SK-N-SH (cell line): Measurements from ENCODE around the gene CRELD2. TPM values are rescaled to one million over a fixed set of nuclear protein-coding genes. Genes with fewer than 3 reads are reported as not detected.

Experiments
- CTCF ChIA-PET: fragments of 300-600, 350-600 bp; formaldehyde crosslinking; extraction: SDS; loops from one replicate; lab custom pipeline; 2021; lab: Yijun Ruan, JAX
- POLR2A ChIA-PET: fragments of 350-600 bp; sonication (Branson Sonifier 250); formaldehyde crosslinking; extraction: SDS; loops from one replicate; lab custom pipeline; 2020; ENCODE audit warnings: antibody characterized with exemption, inconsistent platforms; lab: Yijun Ruan, JAX
- DNase-seq: peaks from one replicate; pipeline ENCODE4 v3.0.0; 2012
- H2AFZ ChIP-seq: fragments of 200-600 bp; sonication (generic); 2 replicates; pipeline ENCODE4 v1.8.1; 2016; ENCODE audit warnings: antibody characterized with exemption, mild to moderate bottlenecking, low read depth
- H3F3A ChIP-seq: fragments of 200-600 bp; sonication (generic); replicated peaks from 2 replicates; pipeline ENCODE3; 2016; ENCODE audit warnings: antibody characterized with exemption, mild to moderate bottlenecking; ENCODE audit not compliant: insufficient read depth
- H3K27ac ChIP-seq, 2 experiments: fragments of 200-500 bp in 1 of 2; fragments of 200-600 bp in 1 of 2; sonication (Bioruptor generic) in 1 of 2; sonication (generic), shearing (Covaris generic) in 1 of 2; 2 replicates each; pipeline versions ENCODE4 v1.5.1 to v1.6.1; 2014 to 2016; ENCODE audit warnings: low read depth in 2 of 2, inconsistent platforms in 1 of 2, low read length in 1 of 2, mild to moderate bottlenecking in 1 of 2, mixed read lengths in 1 of 2
- H3K27me3 ChIP-seq: fragments of 200-600 bp; sonication (generic), shearing (Covaris generic); 2 replicates; pipeline ENCODE4 v1.6.1; 2016; ENCODE audit warnings: mixed run types; ENCODE audit not compliant: insufficient read depth
- H3K36me3 ChIP-seq, 2 experiments: fragments of 200-500 bp in 1 of 2; fragments of 200-600 bp in 1 of 2; sonication (Bioruptor generic) in 1 of 2; sonication (generic) in 1 of 2; replicated peaks in 1 of 2; 2 replicates each; pipeline versions ENCODE3 to v1.5.1; 2014 to 2016; ENCODE audit warnings: low read length in 1 of 2, mild to moderate bottlenecking in 1 of 2; ENCODE audit not compliant: insufficient read depth in 2 of 2, control insufficient read depth in 1 of 2
- H3K4me1 ChIP-seq, 2 experiments: fragments of 200-500 bp in 1 of 2; fragments of 200-600 bp in 1 of 2; sonication (Bioruptor generic) in 1 of 2; sonication (generic), shearing (Covaris generic) in 1 of 2; 2 replicates each; pipeline versions ENCODE4 v1.5.1 to v1.6.1; 2014 to 2016; ENCODE audit warnings: low read depth in 1 of 2, low read length in 1 of 2, mixed run types in 1 of 2; ENCODE audit not compliant: insufficient read depth in 2 of 2, control insufficient read depth in 1 of 2
- H3K4me2 ChIP-seq: fragments of 200-600 bp; sonication (generic), shearing (Covaris generic); 2 replicates; pipeline ENCODE4 v1.6.1; 2017; ENCODE audit warnings: mixed run types
- H3K4me3 ChIP-seq, 2 experiments: fragments of 200-500 bp in 1 of 2; fragments of 200-600 bp in 1 of 2; sonication (Bioruptor generic) in 1 of 2; sonication (generic), shearing (Covaris generic) in 1 of 2; 2 replicates each; pipeline versions ENCODE4 v1.5.1 to v1.8.1; 2014 to 2016; ENCODE audit warnings: low read depth in 2 of 2, inconsistent platforms in 1 of 2, low read length in 1 of 2, mild to moderate bottlenecking in 1 of 2, mixed read lengths in 1 of 2, moderate library complexity in 1 of 2
- H3K79me2 ChIP-seq: fragments of 200-600 bp; sonication (generic); 2 replicates; pipeline ENCODE4 v1.8.1; 2017; ENCODE audit warnings: mild to moderate bottlenecking; ENCODE audit not compliant: insufficient read depth
- H3K9ac ChIP-seq: fragments of 200-600 bp; sonication (generic); 2 replicates; pipeline ENCODE4 v1.6.1; 2017; ENCODE audit warnings: mixed run types
- H3K9me2 ChIP-seq: fragments of 200-600 bp; sonication (generic); 2 replicates; pipeline ENCODE4 v1.6.1; 2017; ENCODE audit warnings: mixed run types
- H3K9me3 ChIP-seq: fragments of 200-600 bp; sonication (generic); 2 replicates; pipeline ENCODE4 v1.6.1; 2017; ENCODE audit warnings: mixed run types, mild to moderate bottlenecking, moderate library complexity
- H4K20me1 ChIP-seq: fragments of 200-600 bp; sonication (generic); 2 replicates; pipeline ENCODE4 v1.6.1; 2017; ENCODE audit warnings: mild to moderate bottlenecking, mixed run types; ENCODE audit not compliant: insufficient read depth
- CHD2 ChIP-seq: fragments of 150-350 bp; IDR thresholded peaks from 2 replicates; pipeline ENCODE4 v1.6.1; 2018; ENCODE audit warnings: low read length; ENCODE audit not compliant: partially characterized antibody
- EP300 ChIP-seq, 2 experiments: IDR thresholded peaks; 2 replicates each; pipeline versions ENCODE4 v1.4.0 to v1.6.1; 2012; ENCODE audit warnings: borderline replicate concordance in 1 of 2, low read depth in 1 of 2, low read length in 1 of 2
- EZH2phosphoT487 ChIP-seq: fragments of 200-600 bp; sonication (generic); IDR thresholded peaks from 2 replicates; pipeline ENCODE4 v1.6.1; 2017; ENCODE audit warnings: low read depth, mixed run types, mild to moderate bottlenecking, antibody characterized with exemption, moderate library complexity, borderline replicate concordance
- FOSL2 ChIP-seq: IDR thresholded peaks from 2 replicates; pipeline ENCODE4 v1.4.0; 2012; ENCODE audit warnings: low read depth, mild to moderate bottlenecking, moderate library complexity, borderline replicate concordance
- FOXJ3 ChIP-seq: sonication (generic); formaldehyde crosslinking; IDR thresholded peaks from 2 replicates; pipeline ENCODE4 v1.5.1; 2020; ENCODE audit warnings: mild to moderate bottlenecking, missing genetic modification reagents
- GATA2 ChIP-seq: sonication (generic); formaldehyde crosslinking; IDR thresholded peaks from 2 replicates; pipeline ENCODE4 v1.5.0; 2020; ENCODE audit warnings: mild to moderate bottlenecking, missing genetic modification reagents
- NRF1 ChIP-seq: IDR thresholded peaks from 2 replicates; pipeline ENCODE4 v1.6.1; 2012; ENCODE audit warnings: low read depth, mild to moderate bottlenecking, low read length
- SIN3A ChIP-seq: IDR thresholded peaks from 2 replicates; pipeline ENCODE4 v1.6.1; 2012; ENCODE audit warnings: low read depth, mild to moderate bottlenecking, low read length, moderate library complexity, borderline replicate concordance
- TAF1 ChIP-seq: IDR thresholded peaks from 2 replicates; pipeline ENCODE4 v1.6.1; 2012; ENCODE audit warnings: low read depth, mild to moderate bottlenecking, low read length, moderate library complexity, borderline replicate concordance
- TEAD4 ChIP-seq: IDR thresholded peaks from 2 replicates; pipeline ENCODE4 v1.4.0; 2012; ENCODE audit warnings: mild to moderate bottlenecking, borderline replicate concordance; ENCODE audit not compliant: insufficient read depth
- WGBS: methylation state at CpG from one replicate; pipeline ENCODE4 v1.1.6; 2017; ENCODE audit warnings: low lambda C conversion rate; 5-methylcytosine and 5-hydroxymethylcytosine counted together
- polyA plus RNA-seq, 3 experiments: library from polyadenylated mRNA; depleted of rRNA; stranded (reverse); fragments of >200 nt; gene quantifications; 2 replicates each; pipeline ENCODE4 v1.2.3, GENCODE V29; 2012
- TF ChIP-seq, protein P1 (sequence below): fragments of 200-600 bp; sonication (generic); IDR thresholded peaks from 2 replicates; pipeline ENCODE4 v1.6.1; 2017; ENCODE audit warnings: antibody characterized with exemption, mild to moderate bottlenecking, moderate library complexity

The CRELD2 gene
- polyA plus RNA-seq, 1 of the 3 experiments (the other 2 are of a cell fraction): 113 TPM

DNA sequence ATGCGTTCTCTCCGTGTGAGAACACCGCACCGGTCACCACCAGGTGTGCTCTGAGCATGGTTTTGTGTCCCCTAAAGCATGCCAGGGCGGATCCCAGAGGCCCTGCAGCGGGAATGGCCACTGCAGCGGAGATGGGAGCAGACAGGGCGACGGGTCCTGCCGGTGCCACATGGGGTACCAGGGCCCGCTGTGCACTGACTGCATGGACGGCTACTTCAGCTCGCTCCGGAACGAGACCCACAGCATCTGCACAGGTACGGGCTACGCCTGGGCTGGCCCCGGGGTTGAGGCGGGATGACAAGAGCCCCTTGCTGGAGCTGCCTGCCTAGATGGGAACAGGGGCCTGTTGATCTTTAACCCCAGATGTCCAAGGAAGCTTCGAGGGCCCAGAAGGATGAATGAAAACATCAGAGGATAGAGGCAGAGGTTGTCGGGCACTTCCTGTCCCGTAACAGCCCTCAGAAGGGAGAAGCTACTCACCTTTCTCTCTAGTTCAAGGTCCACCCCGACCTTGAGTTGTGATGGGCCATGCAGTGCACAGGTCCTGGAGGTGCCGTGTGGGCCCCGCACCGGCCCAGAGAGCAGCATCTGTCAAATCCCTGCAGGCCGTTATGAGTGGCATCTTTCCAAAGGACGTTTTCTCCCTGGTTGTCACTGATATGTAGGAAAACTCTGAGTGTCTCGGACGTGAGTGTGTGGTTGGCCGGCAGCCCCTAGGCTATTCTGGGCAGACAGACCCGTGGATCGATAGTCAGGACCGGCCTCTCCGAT lies 3.3 kb downstream of the CRELD2 start:
- no peak overlapping the region for H2AFZ ChIP-seq
- no peaks in the 10 kb centered on the region for H3K9me2 ChIP-seq
- no peaks in the 10 kb centered on the region for H3K9me3 ChIP-seq
- no peaks in the 10 kb centered on the region for H4K20me1 ChIP-seq
- H3K36me3 ChIP-seq: peaks cover 0 to 36% of the 10 kb centered on the region in 2 experiments
- no peaks in the 10 kb centered on the region for H3F3A ChIP-seq
- DNase-seq: no peak
- H3K27ac ChIP-seq: no peak overlapping the region; a peak in 1 of 4 replicates
- TF ChIP-seq, protein P1, sequence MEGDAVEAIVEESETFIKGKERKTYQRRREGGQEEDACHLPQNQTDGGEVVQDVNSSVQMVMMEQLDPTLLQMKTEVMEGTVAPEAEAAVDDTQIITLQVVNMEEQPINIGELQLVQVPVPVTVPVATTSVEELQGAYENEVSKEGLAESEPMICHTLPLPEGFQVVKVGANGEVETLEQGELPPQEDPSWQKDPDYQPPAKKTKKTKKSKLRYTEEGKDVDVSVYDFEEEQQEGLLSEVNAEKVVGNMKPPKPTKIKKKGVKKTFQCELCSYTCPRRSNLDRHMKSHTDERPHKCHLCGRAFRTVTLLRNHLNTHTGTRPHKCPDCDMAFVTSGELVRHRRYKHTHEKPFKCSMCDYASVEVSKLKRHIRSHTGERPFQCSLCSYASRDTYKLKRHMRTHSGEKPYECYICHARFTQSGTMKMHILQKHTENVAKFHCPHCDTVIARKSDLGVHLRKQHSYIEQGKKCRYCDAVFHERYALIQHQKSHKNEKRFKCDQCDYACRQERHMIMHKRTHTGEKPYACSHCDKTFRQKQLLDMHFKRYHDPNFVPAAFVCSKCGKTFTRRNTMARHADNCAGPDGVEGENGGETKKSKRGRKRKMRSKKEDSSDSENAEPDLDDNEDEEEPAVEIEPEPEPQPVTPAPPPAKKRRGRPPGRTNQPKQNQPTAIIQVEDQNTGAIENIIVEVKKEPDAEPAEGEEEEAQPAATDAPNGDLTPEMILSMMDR: no peak
- TF ChIP-seq CHD2 (no peak), TEAD4 (no peak), FOSL2 (no peak), EZH2phosphoT487 (no peak)
- no peaks in the 10 kb centered on the region for H3K27me3 ChIP-seq
- H3K9ac ChIP-seq: no peak overlapping the region
- H3K79me2 ChIP-seq: no peaks in the 10 kb centered on the region
- 68% methylated on average over 19 of the region's 35 CpGs for WGBS
- H3K4me1 ChIP-seq: peaks cover 0 to 12% of the 10 kb centered on the region in 2 experiments; a peak in 2 of 4 replicates
- ChIA-PET CTCF (interaction anchor here (1.0 to 4.1 kb wide), 2 partner anchors 9 to 109 kb away, joined by 3 to 18 read pairs; no protein-coding TSS in a partner anchor), POLR2A (no interaction called here)
- no peak overlapping the region for H3K4me2 ChIP-seq
- H3K4me3 ChIP-seq: no peak overlapping the region

DNA sequence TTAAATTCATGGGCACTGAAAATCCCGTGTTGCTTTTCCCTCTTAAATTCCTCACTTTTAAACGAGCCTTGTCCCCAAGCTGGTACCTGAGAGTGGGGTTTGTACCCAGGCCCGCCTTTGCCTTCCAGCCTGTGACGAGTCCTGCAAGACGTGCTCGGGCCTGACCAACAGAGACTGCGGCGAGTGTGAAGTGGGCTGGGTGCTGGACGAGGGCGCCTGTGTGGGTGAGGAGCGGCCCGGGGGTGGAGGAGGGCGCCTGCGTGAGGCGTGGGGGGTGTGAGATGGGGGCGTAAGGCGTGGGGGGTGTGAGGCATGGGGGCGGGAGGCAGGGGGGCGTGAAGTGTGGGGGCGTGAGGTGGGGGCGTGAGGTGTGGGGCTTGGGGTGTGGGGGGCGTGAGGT lies 4.0 kb downstream of the CRELD2 start:
- Histone ChIP-seq H3K4me3 (no peak overlapping the region), H3K79me2 (no peaks in the 10 kb centered on the region), H3K9me3 (no peaks in the 10 kb centered on the region), H3K9me2 (no peaks in the 10 kb centered on the region), H3K36me3 (peaks cover 0 to 36% of the 10 kb centered on the region in 2 experiments), H3F3A (no peaks in the 10 kb centered on the region), H3K4me2 (no peak overlapping the region), H3K4me1 (peaks cover 0 to 10% of the 10 kb centered on the region in 2 experiments; a peak in 2 of 4 replicates), H3K9ac (no peak overlapping the region), H2AFZ (no peak overlapping the region), H3K27ac (no peak overlapping the region), H3K27me3 (no peaks in the 10 kb centered on the region), H4K20me1 (no peaks in the 10 kb centered on the region)
- TF ChIP-seq GATA2 (CRISPR knock-in tag): no peak
- TF ChIP-seq NRF1: no peak
- no peak for TF ChIP-seq EP300 (IDR thresholded peaks at IDR 0.05; ENCODE audit: borderline replicate concordance in 1 of 2, low read depth in 1 of 2, low read length in 1 of 2)
- no peak for TF ChIP-seq TAF1
- no peak for TF ChIP-seq FOXJ3 (CRISPR knock-in tag)
- no peak for TF ChIP-seq EZH2phosphoT487
- TF ChIP-seq SIN3A: no peak
- ChIA-PET CTCF (interaction anchor here (2.2 to 4.1 kb wide), 2 partner anchors 8 to 108 kb away, joined by 5 to 18 read pairs; no protein-coding TSS in a partner anchor), POLR2A (no interaction called here)
- DNase-seq: no peak
- 95% methylated on average over 22 of the region's 22 CpGs for WGBS
